ENCODE data around the gene PDIA3.

Gene PDIA3

GRCh38 chr15:43776101-43776717, 30.0 kb downstream of the PDIA3 start:
- ChIA-PET CTCF (interaction anchor here (0.9 to 3.5 kb wide), 6 partner anchors 10 to 335 kb away, joined by 3 to 37 read pairs (median 8); partner anchors contain the start of genes HYPK, SERF2 and SERINC4), POLR2A (interaction anchor here (1.4 to 1.6 kb wide), 3 partner anchors 12 to 16 kb away, joined by 4 to 10 read pairs (median 5); partner anchors contain the start of gene SERF2)
- 55% methylated on average over 30 of the region's 35 CpGs for WGBS (ENCODE audit: insufficient coverage)
- Histone ChIP-seq H3K9me3 (ENCODE audit: control extremely low read depth in 1 of 5, control insufficient read depth in 4 of 5, insufficient read depth in 2 of 5, low read depth in 1 of 5, low read length in 4 of 5) (no peaks in the 10 kb centered on the region), H3K36me3 (ENCODE audit: control insufficient read depth in 4 of 4, insufficient read depth in 4 of 4, low read length in 3 of 4) (peaks cover 3 to 27% (median 12%) of the 10 kb centered on the region in 4 experiments), H3K4me1 (ENCODE audit: control extremely low read depth in 1 of 4, control insufficient read depth in 4 of 4, insufficient read depth in 4 of 4, low read length in 3 of 4) (peaks cover 0 to 19% (median 10%) of the 10 kb centered on the region in 4 experiments), H3K27me3 (replicated peaks in 2 of 5; ENCODE audit: control insufficient read depth in 4 of 5, insufficient read depth in 5 of 5, low read length in 4 of 5) (no peaks in the 10 kb centered on the region), H3K27ac (ENCODE audit: insufficient read depth in 1 of 2, low read depth in 1 of 2, low read length in 2 of 2, poor library complexity in 1 of 2, severe bottlenecking in 2 of 2) (no peak overlapping the region), H3K4me3 (ENCODE audit: control insufficient read depth in 1 of 7, extremely low read depth in 1 of 7, insufficient read depth in 4 of 7, low read depth in 2 of 7, low read length in 6 of 7) (peak overlapping the region; percentile 23 to 94 (median 83))
- peak in 2 of 3 donors; percentile 51 to 59 for DNase-seq

GRCh38 chr15:43776718-43777266, 30.6 kb downstream of the PDIA3 start, which contains the start of gene ELL3:
Gene ELL3, minus strand, starts transcription at chr15:43776966. Its CDS starts 65 bp downstream, at chr15:43776901.
- POLR2A ChIA-PET, result interaction anchor here (0.7 to 1.6 kb wide), 3 partner anchors 12 to 45 kb away, joined by 3 to 5 read pairs (median 4); partner anchors contain the start of gene SERF2
- under 1% methylated on average over 36 of the region's 41 CpGs for WGBS (ENCODE audit: insufficient coverage)
- CTCF ChIA-PET, result interaction anchor here (0.7 to 3.5 kb wide), 9 partner anchors 10 to 336 kb away, joined by 3 to 37 read pairs (median 5); partner anchors contain the start of genes HYPK, SERF2 and SERINC4
- H3K36me3 ChIP-seq (ENCODE audit: control insufficient read depth in 4 of 4, insufficient read depth in 4 of 4, low read length in 3 of 4), result peaks cover 0 to 21% (median 9%) of the 10 kb centered on the region in 4 experiments
- DNase-seq, result peak; percentile 67 to 85 (median 81)
- H3K27ac ChIP-seq (ENCODE audit: insufficient read depth in 1 of 2, low read depth in 1 of 2, low read length in 2 of 2, poor library complexity in 1 of 2, severe bottlenecking in 2 of 2), result peak within 1 kb of the TSS in 1 of 2 experiments; percentile 54
- H3K9me3 ChIP-seq (ENCODE audit: control extremely low read depth in 1 of 5, control insufficient read depth in 4 of 5, insufficient read depth in 2 of 5, low read depth in 1 of 5, low read length in 4 of 5), result no peaks in the 10 kb centered on the region
- peaks cover 0 to 19% (median 10%) of the 10 kb centered on the region in 4 experiments for H3K4me1 ChIP-seq (ENCODE audit: control extremely low read depth in 1 of 4, control insufficient read depth in 4 of 4, insufficient read depth in 4 of 4, low read length in 3 of 4)
- no peaks in the 10 kb centered on the region for H3K27me3 ChIP-seq (replicated peaks in 2 of 5; ENCODE audit: control insufficient read depth in 4 of 5, insufficient read depth in 5 of 5, low read length in 4 of 5)
- peak within 1 kb of the TSS; percentile 76 to 94 (median 83) for H3K4me3 ChIP-seq (ENCODE audit: control insufficient read depth in 1 of 7, extremely low read depth in 1 of 7, insufficient read depth in 4 of 7, low read depth in 2 of 7, low read length in 6 of 7)

- peak; percentile 82 to 92 (median 92) for DNase-seq
- ChIA-PET CTCF (interaction anchor here (0.7 to 3.5 kb wide), 8 partner anchors 9 to 23 kb away, joined by 4 to 37 read pairs (median 6); partner anchors contain the start of genes HYPK, SERF2 and SERINC4), POLR2A (interaction anchor here (0.7 to 1.6 kb wide), 3 partner anchors 12 to 44 kb away, joined by 3 to 5 read pairs (median 4); partner anchors contain the start of gene SERF2)
- Histone ChIP-seq H3K9me3 (ENCODE audit: control extremely low read depth in 1 of 5, control insufficient read depth in 4 of 5, insufficient read depth in 2 of 5, low read depth in 1 of 5, low read length in 4 of 5) (no peaks in the 10 kb centered on the region), H3K4me1 (ENCODE audit: control extremely low read depth in 1 of 4, control insufficient read depth in 4 of 4, insufficient read depth in 4 of 4, low read length in 3 of 4) (peaks cover 0 to 19% (median 10%) of the 10 kb centered on the region in 4 experiments), H3K36me3 (ENCODE audit: control insufficient read depth in 4 of 4, insufficient read depth in 4 of 4, low read length in 3 of 4) (peaks cover 0 to 15% (median 6%) of the 10 kb centered on the region in 4 experiments), H3K27ac (ENCODE audit: insufficient read depth in 1 of 2, low read depth in 1 of 2, low read length in 2 of 2, poor library complexity in 1 of 2, severe bottlenecking in 2 of 2) (peak overlapping the region in 1 of 2 experiments; percentile 54), H3K4me3 (ENCODE audit: control insufficient read depth in 1 of 7, extremely low read depth in 1 of 7, insufficient read depth in 4 of 7, low read depth in 2 of 7, low read length in 6 of 7) (peak overlapping the region; percentile 76 to 94 (median 83)), H3K27me3 (replicated peaks in 2 of 5; ENCODE audit: control insufficient read depth in 4 of 5, insufficient read depth in 5 of 5, low read length in 4 of 5) (no peaks in the 10 kb centered on the region)
- 4% methylated on average over 28 of the region's 31 CpGs for WGBS (ENCODE audit: insufficient coverage)
These were observed 31.2 kb downstream of the PDIA3 start for GRCh38 chr15:43777267-43777914.

GRCh38 chr15:43779016-43779415, 32.8 kb downstream of the PDIA3 start:
- Histone ChIP-seq H3K27ac (ENCODE audit: insufficient read depth in 1 of 2, low read depth in 1 of 2, low read length in 2 of 2, poor library complexity in 1 of 2, severe bottlenecking in 2 of 2) (no peak overlapping the region), H3K4me1 (ENCODE audit: control extremely low read depth in 1 of 4, control insufficient read depth in 4 of 4, insufficient read depth in 4 of 4, low read length in 3 of 4) (peaks cover 0 to 19% (median 10%) of the 10 kb centered on the region in 4 experiments), H3K4me3 (ENCODE audit: control insufficient read depth in 1 of 7, extremely low read depth in 1 of 7, insufficient read depth in 4 of 7, low read depth in 2 of 7, low read length in 6 of 7) (no peak overlapping the region), H3K27me3 (replicated peaks in 2 of 5; ENCODE audit: control insufficient read depth in 4 of 5, insufficient read depth in 5 of 5, low read length in 4 of 5) (no peaks in the 10 kb centered on the region), H3K9me3 (ENCODE audit: control extremely low read depth in 1 of 5, control insufficient read depth in 4 of 5, insufficient read depth in 2 of 5, low read depth in 1 of 5, low read length in 4 of 5) (no peaks in the 10 kb centered on the region), H3K36me3 (ENCODE audit: control insufficient read depth in 4 of 4, insufficient read depth in 4 of 4, low read length in 3 of 4) (peaks cover 0 to 2% (median 0%) of the 10 kb centered on the region in 4 experiments)
- DNase-seq, result no peak
- 100% methylated on average over 1 of the region's 1 CpG for WGBS (ENCODE audit: insufficient coverage)
- POLR2A ChIA-PET, result no interaction called here
- CTCF ChIA-PET, result interaction anchor here (1.4 to 3.5 kb wide), 2 partner anchors 10 to 12 kb away, joined by 5 to 37 read pairs; partner anchors contain the start of gene SERF2

GRCh38 chr15:43789409-43789808, 43.2 kb downstream of the PDIA3 start:
- Histone ChIP-seq H3K9me3 (ENCODE audit: control extremely low read depth in 1 of 5, control insufficient read depth in 4 of 5, insufficient read depth in 2 of 5, low read depth in 1 of 5, low read length in 4 of 5) (no peaks in the 10 kb centered on the region), H3K4me1 (ENCODE audit: control extremely low read depth in 1 of 4, control insufficient read depth in 4 of 4, insufficient read depth in 4 of 4, low read length in 3 of 4) (peaks cover 3 to 21% (median 13%) of the 10 kb centered on the region in 4 experiments), H3K27ac (ENCODE audit: insufficient read depth in 1 of 2, low read depth in 1 of 2, low read length in 2 of 2, poor library complexity in 1 of 2, severe bottlenecking in 2 of 2) (no peak overlapping the region), H3K36me3 (ENCODE audit: control insufficient read depth in 4 of 4, insufficient read depth in 4 of 4, low read length in 3 of 4) (peaks cover 0 to 14% (median 12%) of the 10 kb centered on the region in 4 experiments), H3K4me3 (ENCODE audit: control insufficient read depth in 1 of 7, extremely low read depth in 1 of 7, insufficient read depth in 4 of 7, low read depth in 2 of 7, low read length in 6 of 7) (no peak overlapping the region), H3K27me3 (replicated peaks in 2 of 5; ENCODE audit: control insufficient read depth in 4 of 5, insufficient read depth in 5 of 5, low read length in 4 of 5) (no peaks in the 10 kb centered on the region)
- CTCF ChIA-PET, result interaction anchor here (0.8 to 6.3 kb wide), 2 partner anchors 12 to 18 kb away, joined by 3 to 37 read pairs; partner anchors contain the start of gene ELL3
- WGBS (ENCODE audit: insufficient coverage), result 80% methylated on average over 1 of the region's 3 CpGs
- POLR2A ChIA-PET, result interaction anchor here (1.1 to 2.2 kb wide), 2 partner anchors 11 to 13 kb away, joined by 4 to 6 read pairs; partner anchors contain the start of genes ELL3, HYPK and SERINC4
- no peak for DNase-seq

- peak; percentile 100 for DNase-seq
- H3K4me3 ChIP-seq (ENCODE audit: control insufficient read depth in 1 of 7, extremely low read depth in 1 of 7, insufficient read depth in 4 of 7, low read depth in 2 of 7, low read length in 6 of 7), result peak within 1 kb of the TSS; percentile 78 to 100 (median 98)
- peak within 1 kb of the TSS; percentile 97 to 99 for H3K27ac ChIP-seq (ENCODE audit: insufficient read depth in 1 of 2, low read depth in 1 of 2, low read length in 2 of 2, poor library complexity in 1 of 2, severe bottlenecking in 2 of 2)
- no peaks in the 10 kb centered on the region for H3K27me3 ChIP-seq (replicated peaks in 2 of 5; ENCODE audit: control insufficient read depth in 4 of 5, insufficient read depth in 5 of 5, low read length in 4 of 5)
- ChIA-PET POLR2A (interaction anchor here (0.9 to 1.6 kb wide), 2 partner anchors 16 to 22 kb away, joined by 4 to 5 read pairs; partner anchors contain the start of gene ELL3), CTCF (interaction anchor here (1.4 to 6.3 kb wide), 4 partner anchors 10 to 22 kb away, joined by 4 to 37 read pairs (median 6); partner anchors contain the start of gene ELL3)
- 0% methylated on average over 40 of the region's 66 CpGs for WGBS (ENCODE audit: insufficient coverage)
- H3K36me3 ChIP-seq (ENCODE audit: control insufficient read depth in 4 of 4, insufficient read depth in 4 of 4, low read length in 3 of 4), result peaks cover 12 to 41% (median 36%) of the 10 kb centered on the region in 4 experiments
- peaks cover 3 to 26% (median 13%) of the 10 kb centered on the region in 4 experiments for H3K4me1 ChIP-seq (ENCODE audit: control extremely low read depth in 1 of 4, control insufficient read depth in 4 of 4, insufficient read depth in 4 of 4, low read length in 3 of 4)
- no peaks in the 10 kb centered on the region for H3K9me3 ChIP-seq (ENCODE audit: control extremely low read depth in 1 of 5, control insufficient read depth in 4 of 5, insufficient read depth in 2 of 5, low read depth in 1 of 5, low read length in 4 of 5)
These were observed 45.9 kb downstream of the PDIA3 start, which contains the start of gene SERF2 for GRCh38 chr15:43791993-43792760. Gene SERF2, plus strand, starts transcription at chr15:43792320. Its CDS starts 57 bp downstream, at chr15:43792377.

All from common myeloid progenitor, CD34-positive (primary cell).